AG04450 (cell line): ENCODE measurements around the gene KIF6. TPM values are rescaled to one million over a fixed set of nuclear protein-coding genes. Genes with fewer than 3 reads are reported as not detected.

Experiments used
- CTCF ChIA-PET: fragments of 300-600, 350-600 bp; formaldehyde crosslinking; extraction: SDS; loops from one replicate; lab custom pipeline; 2022; ENCODE audit warnings: antibody characterized with exemption, inconsistent platforms; lab: Charles Lee
- POLR2A ChIA-PET: fragments of 350-600 bp; formaldehyde crosslinking; extraction: SDS; loops from one replicate; lab custom pipeline; 2021; ENCODE audit warnings: antibody characterized with exemption, inconsistent platforms; lab: Yijun Ruan, JAX
- DNase-seq: peaks from one replicate; pipeline ENCODE4 v3.0.0-alpha.2; 2011; ENCODE audit warnings: low read depth, low spot score
- H3K27ac ChIP-seq: one replicate; pipeline ENCODE4 v1.5.1; 2012; ENCODE audit warnings: low read depth, low read length, control low read depth
- H3K27me3 ChIP-seq: one replicate; pipeline ENCODE4 v1.6.0; 2012; ENCODE audit warnings: low read length; ENCODE audit not compliant: control insufficient read depth, insufficient read depth
- H3K4me3 ChIP-seq: 2 replicates; pipeline ENCODE4 v1.5.1; 2011; ENCODE audit warnings: mild to moderate bottlenecking, low read depth, low read length, control low read depth
- H3K9me3 ChIP-seq: 2 replicates; pipeline ENCODE4 v1.5.1; 2012; ENCODE audit warnings: low read length; ENCODE audit not compliant: control insufficient read depth, insufficient read depth
- polyA plus RNA-seq: library from polyadenylated mRNA; depleted of rRNA; stranded (reverse); fragments of >200 nt; gene quantifications from 2 replicates; pipeline ENCODE4 v1.2.3, GENCODE V29; 2011
- TF ChIP-seq, protein P1 (sequence below): IDR thresholded peaks from 2 replicates; pipeline ENCODE4 v1.5.1; 2011; ENCODE audit warnings: low read depth, low read length, control low read depth, inconsistent platforms

Gene KIF6
- polyA plus RNA-seq, 1 experiment: 0.02 TPM

DNA sequence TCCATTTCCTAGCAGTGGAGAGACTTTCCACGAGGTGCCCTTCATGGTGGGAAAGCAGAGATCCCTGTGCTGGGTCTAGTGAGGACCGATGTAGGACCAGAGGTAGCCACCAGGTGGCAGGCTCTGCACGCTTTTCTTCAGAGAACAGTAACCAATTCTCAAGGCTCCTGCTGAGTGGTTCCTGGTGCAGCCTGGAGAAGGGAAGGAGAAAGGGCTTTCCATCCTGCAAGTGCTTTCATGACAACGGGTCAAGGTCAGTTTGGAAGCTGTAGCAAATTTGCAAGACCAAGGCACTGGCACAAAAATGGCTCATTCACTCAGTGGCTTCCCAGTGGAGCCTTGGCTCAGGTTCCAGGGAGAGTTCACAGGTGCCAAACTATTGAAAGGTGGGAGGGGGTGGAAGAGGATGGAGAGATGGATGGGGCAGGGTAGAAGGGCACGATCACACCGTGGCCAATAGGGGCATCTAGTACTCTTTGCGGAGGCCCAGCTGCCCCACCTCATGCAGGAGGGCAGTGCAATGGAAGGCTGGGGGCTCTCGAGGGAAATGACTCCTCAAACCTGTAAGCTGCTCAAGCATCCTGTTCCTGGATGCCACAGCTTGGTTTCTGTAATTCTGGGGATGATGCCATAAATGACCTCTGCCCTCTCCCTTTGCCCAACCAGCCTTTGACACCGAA is 377.2 kb downstream of the KIF6 start:
- Histone ChIP-seq H3K9me3 (no peaks in the 10 kb centered on the region), H3K4me3 (no peak overlapping the region), H3K27me3 (peaks cover 2% of the 10 kb centered on the region), H3K27ac (no peak overlapping the region)
- TF ChIP-seq, protein P1, sequence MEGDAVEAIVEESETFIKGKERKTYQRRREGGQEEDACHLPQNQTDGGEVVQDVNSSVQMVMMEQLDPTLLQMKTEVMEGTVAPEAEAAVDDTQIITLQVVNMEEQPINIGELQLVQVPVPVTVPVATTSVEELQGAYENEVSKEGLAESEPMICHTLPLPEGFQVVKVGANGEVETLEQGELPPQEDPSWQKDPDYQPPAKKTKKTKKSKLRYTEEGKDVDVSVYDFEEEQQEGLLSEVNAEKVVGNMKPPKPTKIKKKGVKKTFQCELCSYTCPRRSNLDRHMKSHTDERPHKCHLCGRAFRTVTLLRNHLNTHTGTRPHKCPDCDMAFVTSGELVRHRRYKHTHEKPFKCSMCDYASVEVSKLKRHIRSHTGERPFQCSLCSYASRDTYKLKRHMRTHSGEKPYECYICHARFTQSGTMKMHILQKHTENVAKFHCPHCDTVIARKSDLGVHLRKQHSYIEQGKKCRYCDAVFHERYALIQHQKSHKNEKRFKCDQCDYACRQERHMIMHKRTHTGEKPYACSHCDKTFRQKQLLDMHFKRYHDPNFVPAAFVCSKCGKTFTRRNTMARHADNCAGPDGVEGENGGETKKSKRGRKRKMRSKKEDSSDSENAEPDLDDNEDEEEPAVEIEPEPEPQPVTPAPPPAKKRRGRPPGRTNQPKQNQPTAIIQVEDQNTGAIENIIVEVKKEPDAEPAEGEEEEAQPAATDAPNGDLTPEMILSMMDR: peak; percentile 92
- ChIA-PET CTCF (interaction anchor here (0.5 to 2.1 kb wide), 8 partner anchors 9 to 549 kb away, joined by 3 to 8 read pairs (median 4); no protein-coding TSS in a partner anchor), POLR2A (no interaction called here)
- DNase-seq: peak; percentile 20

DNA sequence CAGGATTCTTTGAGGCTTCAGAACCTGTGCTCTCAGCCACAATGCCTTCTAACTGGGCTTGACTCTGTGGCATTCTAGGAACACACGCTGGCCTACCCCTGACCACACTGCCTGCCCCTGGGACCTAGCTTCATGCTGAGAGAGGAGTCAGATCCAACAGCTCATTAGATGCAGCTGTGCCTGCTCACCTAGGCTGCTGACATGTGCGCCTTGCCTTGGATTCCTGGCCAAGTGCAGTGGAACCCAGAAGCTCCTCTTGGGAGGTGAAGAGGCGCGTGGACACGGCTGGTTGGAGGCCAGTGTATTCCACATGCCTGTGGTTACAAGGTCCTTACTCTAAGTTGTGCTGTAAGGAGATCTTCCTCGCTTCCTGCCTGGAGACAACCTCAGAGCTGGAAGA is 378.0 kb downstream of the KIF6 start:
- ChIA-PET CTCF (interaction anchor here (1.2 to 2.1 kb wide), 3 partner anchors 15 to 1499 kb away, joined by 3 to 8 read pairs (median 5); no protein-coding TSS in a partner anchor), POLR2A (no interaction called here)
- H3K4me3 ChIP-seq: no peak overlapping the region
- no peak for DNase-seq
- H3K9me3 ChIP-seq: no peaks in the 10 kb centered on the region
- H3K27ac ChIP-seq: no peak overlapping the region
- TF ChIP-seq, protein P1: no peak
- H3K27me3 ChIP-seq: peaks cover 2% of the 10 kb centered on the region

DNA sequence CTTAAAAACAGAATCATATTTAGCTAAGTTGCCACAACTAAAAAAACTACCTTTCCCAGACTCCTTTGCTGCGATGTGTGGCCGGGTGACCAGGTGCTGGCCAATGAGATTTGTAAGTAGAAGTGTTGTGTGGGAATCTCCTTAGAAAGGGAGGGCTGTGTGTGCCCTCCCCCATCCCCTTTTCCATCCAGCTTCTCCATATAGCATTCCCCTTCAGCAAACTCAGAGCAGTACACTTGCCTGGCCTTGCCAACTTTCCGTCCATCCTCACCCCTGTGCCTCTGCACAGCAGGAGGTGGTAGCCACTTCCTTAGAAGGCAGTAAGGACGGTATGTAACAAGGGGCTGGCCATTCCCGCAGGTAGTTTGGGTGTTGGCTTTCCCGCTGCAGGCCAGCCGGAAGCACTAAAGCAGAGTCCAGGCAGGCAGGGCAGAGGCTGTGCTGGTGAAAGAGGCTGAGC is 380.4 kb downstream of the KIF6 start:
- no peak for DNase-seq
- ChIA-PET POLR2A (no interaction called here), CTCF (no interaction called here)
- H3K9me3 ChIP-seq: no peaks in the 10 kb centered on the region
- H3K27me3 ChIP-seq: no peaks in the 10 kb centered on the region
- TF ChIP-seq, protein P1: no peak
- H3K27ac ChIP-seq: no peak overlapping the region
- H3K4me3 ChIP-seq: no peak overlapping the region

DNA sequence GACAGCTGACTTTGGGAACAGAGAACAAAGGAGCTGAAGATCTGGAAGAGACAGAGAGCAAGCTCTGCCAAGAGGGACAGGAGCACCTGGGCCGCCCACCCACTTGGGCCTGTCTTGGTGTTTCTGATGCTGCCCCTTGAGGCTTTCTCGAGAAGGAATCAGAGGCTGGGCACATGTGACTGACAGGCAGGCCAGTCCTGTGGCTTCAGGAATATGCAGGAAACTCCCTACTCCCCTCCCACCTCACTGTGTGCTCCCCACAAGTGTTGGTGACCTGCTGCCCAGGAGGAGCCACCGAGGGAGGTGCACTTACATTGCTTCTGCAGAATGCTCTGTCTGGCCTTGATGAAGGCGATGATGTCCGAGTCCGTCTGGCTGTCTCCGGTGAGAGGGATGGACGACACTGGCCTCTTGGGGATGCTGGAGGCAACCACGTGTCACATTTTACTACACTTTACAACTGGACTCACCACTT is 381.8 kb downstream of the KIF6 start:
- ChIA-PET POLR2A (no interaction called here), CTCF (no interaction called here)
- no peak overlapping the region for H3K4me3 ChIP-seq
- H3K9me3 ChIP-seq: no peaks in the 10 kb centered on the region
- no peak for DNase-seq
- no peak overlapping the region for H3K27ac ChIP-seq
- no peaks in the 10 kb centered on the region for H3K27me3 ChIP-seq
- TF ChIP-seq, protein P1: no peak

DNA sequence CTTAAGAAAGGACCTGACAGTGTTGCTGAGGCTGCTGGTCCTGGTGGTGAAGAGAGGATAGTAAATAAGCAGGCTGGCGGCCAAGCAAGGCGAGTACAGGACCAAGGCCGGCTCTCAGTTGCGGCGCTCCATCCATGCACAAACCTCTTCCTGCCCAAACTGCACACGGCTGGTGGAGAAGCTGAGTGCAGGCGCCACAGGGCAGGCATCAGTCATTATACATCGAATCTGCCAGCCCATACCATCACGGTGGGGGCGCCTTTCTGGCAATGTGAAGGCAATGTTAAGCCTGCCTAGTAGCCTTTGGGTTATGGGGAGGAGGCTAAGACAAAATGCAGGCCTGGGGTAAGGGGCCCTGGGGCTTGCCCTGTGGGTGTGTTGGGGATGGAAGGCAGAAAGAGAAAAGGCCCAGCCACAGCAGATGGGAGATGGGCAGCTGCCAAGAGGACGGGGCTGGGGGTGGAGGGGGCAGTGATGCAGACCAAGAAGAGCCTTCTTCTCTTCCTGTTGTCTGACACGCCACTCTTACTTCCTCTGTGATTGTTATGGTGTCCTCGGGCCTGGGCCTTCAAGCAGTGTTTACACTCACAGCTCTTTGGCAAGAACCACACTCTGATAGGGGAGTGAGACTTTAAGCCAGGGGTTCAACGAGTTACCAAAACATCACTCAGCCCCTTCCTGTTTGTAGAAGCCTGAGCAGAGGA is 382.4 kb downstream of the KIF6 start:
- ChIA-PET POLR2A (no interaction called here), CTCF (no interaction called here)
- no peak overlapping the region for H3K27ac ChIP-seq
- H3K9me3 ChIP-seq: no peaks in the 10 kb centered on the region
- H3K4me3 ChIP-seq: no peak overlapping the region
- no peak for DNase-seq
- TF ChIP-seq, protein P1: no peak
- H3K27me3 ChIP-seq: no peaks in the 10 kb centered on the region
